Prostate gland (tissue), 2 donors: ENCODE results near the gene ACAT1.

Experiments used
- POLR2AphosphoS5 ChIP-seq: sonication (generic); formaldehyde crosslinking; IDR thresholded peaks from one replicate; pipeline ENCODE4 v1.6.1; 2017; ENCODE audit warnings: antibody characterized with exemption
- TF ChIP-seq, protein P1 (sequence below), 4 experiments: fragments of 200-600 bp in 2 of 4; fragments of 450-650 bp in 2 of 4; sonication (generic) in 2 of 4; IDR thresholded peaks; 1 replicate in 3 of 4; 2 replicates in 1 of 4; pipeline ENCODE4 v1.5.1; 2016 to 2019; ENCODE audit warnings: antibody characterized with exemption in 4 of 4, mild to moderate bottlenecking in 2 of 4, moderate library complexity in 2 of 4

DNA sequence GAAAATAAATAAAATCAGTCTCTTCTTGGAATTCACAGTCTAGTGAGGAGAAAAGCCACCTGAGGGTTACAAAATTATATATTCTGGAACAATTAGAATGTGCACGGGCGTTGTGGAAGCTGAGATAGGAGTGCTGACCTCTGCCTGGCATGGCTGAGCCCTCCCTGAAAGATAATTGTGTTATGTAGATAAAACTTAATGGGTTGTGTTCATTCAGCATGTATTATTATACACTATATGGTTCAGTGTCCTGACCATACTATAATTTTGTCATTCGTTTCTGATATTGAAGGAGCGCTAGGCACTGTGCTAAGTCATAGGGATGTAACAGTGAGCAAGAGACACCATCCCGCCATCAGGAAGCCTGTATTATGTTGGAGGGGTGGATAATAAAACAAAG is 3.7 kb downstream of the ACAT1 start:
- no peak for TF ChIP-seq POLR2AphosphoS5
- TF ChIP-seq, protein P1, sequence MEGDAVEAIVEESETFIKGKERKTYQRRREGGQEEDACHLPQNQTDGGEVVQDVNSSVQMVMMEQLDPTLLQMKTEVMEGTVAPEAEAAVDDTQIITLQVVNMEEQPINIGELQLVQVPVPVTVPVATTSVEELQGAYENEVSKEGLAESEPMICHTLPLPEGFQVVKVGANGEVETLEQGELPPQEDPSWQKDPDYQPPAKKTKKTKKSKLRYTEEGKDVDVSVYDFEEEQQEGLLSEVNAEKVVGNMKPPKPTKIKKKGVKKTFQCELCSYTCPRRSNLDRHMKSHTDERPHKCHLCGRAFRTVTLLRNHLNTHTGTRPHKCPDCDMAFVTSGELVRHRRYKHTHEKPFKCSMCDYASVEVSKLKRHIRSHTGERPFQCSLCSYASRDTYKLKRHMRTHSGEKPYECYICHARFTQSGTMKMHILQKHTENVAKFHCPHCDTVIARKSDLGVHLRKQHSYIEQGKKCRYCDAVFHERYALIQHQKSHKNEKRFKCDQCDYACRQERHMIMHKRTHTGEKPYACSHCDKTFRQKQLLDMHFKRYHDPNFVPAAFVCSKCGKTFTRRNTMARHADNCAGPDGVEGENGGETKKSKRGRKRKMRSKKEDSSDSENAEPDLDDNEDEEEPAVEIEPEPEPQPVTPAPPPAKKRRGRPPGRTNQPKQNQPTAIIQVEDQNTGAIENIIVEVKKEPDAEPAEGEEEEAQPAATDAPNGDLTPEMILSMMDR (IDR thresholded peaks at IDR 0.05): no peak
